ENCODE measurements around the gene GPHN. TPM values are rescaled to one million over a fixed set of nuclear protein-coding genes. Genes with fewer than 3 reads are reported as not detected.

Gene GPHN
- total RNA-seq, 3 donors from 2014 or later: 32.8 to 57.0 (median 38.1) TPM

GRCh38 chr14:66638689-66639088 is 130.7 kb downstream of the GPHN start:
- intact Hi-C loops (cut with DNase I, micrococcal nuclease): no loop called here
- no peaks in the 10 kb centered on the region for H3K4me1 ChIP-seq (ENCODE audit: low read depth)
- ATAC-seq (no peak), DNase-seq (no peak)
- H3K4me3 ChIP-seq: no peak overlapping the region
- no peaks in the 10 kb centered on the region for H3K36me3 ChIP-seq (ENCODE audit: low read depth)
- no peaks in the 10 kb centered on the region for H3K9me3 ChIP-seq
- no peak for TF ChIP-seq CTCF (IDR thresholded peaks at IDR 0.05)

- no peak for ATAC-seq
- TF ChIP-seq CTCF (IDR thresholded peaks at IDR 0.05): no peak
- Histone ChIP-seq H3K36me3 (ENCODE audit: low read depth) (no peaks in the 10 kb centered on the region), H3K4me1 (ENCODE audit: low read depth) (no peaks in the 10 kb centered on the region), H3K4me3 (no peak overlapping the region), H3K9me3 (no peaks in the 10 kb centered on the region)
- intact Hi-C loops (cut with DNase I, micrococcal nuclease): no loop called here
- DNase-seq: no peak
Measured at GRCh38 chr14:66641861-66642635, 134.1 kb downstream of the GPHN start.

DNA sequence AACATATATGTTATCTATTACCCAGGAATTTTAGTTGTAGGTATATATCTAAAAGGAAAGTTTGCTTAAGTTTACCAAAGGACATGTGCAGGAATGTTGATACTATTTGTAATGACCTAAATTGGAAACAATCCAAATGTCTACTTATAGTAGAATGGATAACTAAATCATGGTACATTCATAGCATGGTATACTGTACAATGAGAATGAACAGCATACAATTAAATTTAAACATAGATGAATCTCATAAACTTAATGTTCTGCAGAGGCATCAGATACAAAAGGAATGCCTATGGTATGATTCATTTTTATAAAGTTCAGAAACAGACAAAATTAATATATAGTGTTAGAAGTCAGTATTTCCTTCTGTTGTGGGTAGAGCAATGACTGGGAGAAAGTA is 135.4 kb downstream of the GPHN start:
- no peaks in the 10 kb centered on the region for H3K36me3 ChIP-seq (ENCODE audit: low read depth)
- H3K9me3 ChIP-seq: no peaks in the 10 kb centered on the region
- no peak for TF ChIP-seq CTCF (IDR thresholded peaks at IDR 0.05)
- DNase-seq (no peak), ATAC-seq (no peak)
- intact Hi-C loops (cut with DNase I, micrococcal nuclease): no loop called here
- H3K4me1 ChIP-seq (ENCODE audit: low read depth): no peaks in the 10 kb centered on the region
- no peak overlapping the region for H3K4me3 ChIP-seq

- Histone ChIP-seq H3K9me3 (no peaks in the 10 kb centered on the region), H3K4me3 (no peak overlapping the region), H3K36me3 (ENCODE audit: low read depth) (no peaks in the 10 kb centered on the region), H3K4me1 (ENCODE audit: low read depth) (no peaks in the 10 kb centered on the region)
- intact Hi-C loops (cut with DNase I, micrococcal nuclease): no loop called here
- TF ChIP-seq CTCF (IDR thresholded peaks at IDR 0.05): no peak
- ATAC-seq: no peak
- no peak for DNase-seq
Measured at GRCh38 chr14:66645716-66646115, 137.8 kb downstream of the GPHN start.

DNA sequence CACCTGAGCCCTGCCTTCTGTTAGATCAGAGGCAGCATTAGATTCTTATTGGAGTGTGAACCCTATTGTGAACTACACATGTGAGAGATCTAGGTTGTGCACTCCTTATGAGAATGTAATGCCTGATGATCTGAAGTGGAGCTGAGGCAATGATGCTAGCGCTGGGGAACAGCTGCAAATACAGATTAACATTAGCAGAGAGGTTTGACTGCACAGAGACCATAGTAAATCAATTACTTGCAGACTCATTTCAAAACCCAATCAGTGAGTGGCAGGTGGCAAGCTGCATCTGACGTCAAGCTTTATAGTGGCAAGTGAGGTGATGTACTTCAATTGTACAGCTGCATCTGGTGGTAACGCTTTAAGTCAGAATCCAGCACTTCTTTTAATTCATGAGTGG is 141.6 kb downstream of the GPHN start:
- H3K4me1 ChIP-seq (ENCODE audit: low read depth): no peaks in the 10 kb centered on the region
- no peaks in the 10 kb centered on the region for H3K9me3 ChIP-seq
- H3K4me3 ChIP-seq: no peak overlapping the region
- intact Hi-C loops (cut with DNase I, micrococcal nuclease): no loop called here
- DNase-seq: no peak
- H3K36me3 ChIP-seq (ENCODE audit: low read depth): no peaks in the 10 kb centered on the region
- no peak for TF ChIP-seq CTCF (IDR thresholded peaks at IDR 0.05)
- ATAC-seq: no peak

Measured in mucosa of descending colon (tissue), 3 donors.